Body of pancreas (tissue), 4 donors: Measurements from ENCODE around the gene DDIT4.

ENCODE experiments used
- POLR2A ChIP-seq, 3 donors: fragments of 450-650 bp; IDR thresholded peaks; one replicate each; pipeline ENCODE4 v1.6.1; 2016; ENCODE audit warnings: antibody characterized with exemption in 3 of 3, mild to moderate bottlenecking in 2 of 3
- TF ChIP-seq, protein P1 (sequence below), 7 experiments: fragments of 450-650 bp in 4 of 7; fragments of 200-600 bp in 3 of 7; sonication (generic) in 3 of 7; IDR thresholded peaks; one replicate each; pipeline ENCODE4 v1.5.1; 2016 to 2019; ENCODE audit warnings: antibody characterized with exemption in 7 of 7

GRCh38 chr10:72303424-72304128 lies 29.9 kb downstream of the DDIT4 start:
- TF ChIP-seq, protein P1, sequence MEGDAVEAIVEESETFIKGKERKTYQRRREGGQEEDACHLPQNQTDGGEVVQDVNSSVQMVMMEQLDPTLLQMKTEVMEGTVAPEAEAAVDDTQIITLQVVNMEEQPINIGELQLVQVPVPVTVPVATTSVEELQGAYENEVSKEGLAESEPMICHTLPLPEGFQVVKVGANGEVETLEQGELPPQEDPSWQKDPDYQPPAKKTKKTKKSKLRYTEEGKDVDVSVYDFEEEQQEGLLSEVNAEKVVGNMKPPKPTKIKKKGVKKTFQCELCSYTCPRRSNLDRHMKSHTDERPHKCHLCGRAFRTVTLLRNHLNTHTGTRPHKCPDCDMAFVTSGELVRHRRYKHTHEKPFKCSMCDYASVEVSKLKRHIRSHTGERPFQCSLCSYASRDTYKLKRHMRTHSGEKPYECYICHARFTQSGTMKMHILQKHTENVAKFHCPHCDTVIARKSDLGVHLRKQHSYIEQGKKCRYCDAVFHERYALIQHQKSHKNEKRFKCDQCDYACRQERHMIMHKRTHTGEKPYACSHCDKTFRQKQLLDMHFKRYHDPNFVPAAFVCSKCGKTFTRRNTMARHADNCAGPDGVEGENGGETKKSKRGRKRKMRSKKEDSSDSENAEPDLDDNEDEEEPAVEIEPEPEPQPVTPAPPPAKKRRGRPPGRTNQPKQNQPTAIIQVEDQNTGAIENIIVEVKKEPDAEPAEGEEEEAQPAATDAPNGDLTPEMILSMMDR (IDR thresholded peaks at IDR 0.05) = no peak
- no peak for TF ChIP-seq POLR2A (IDR thresholded peaks at IDR 0.05)
